ENCODE results near the gene PSD.

DNA sequence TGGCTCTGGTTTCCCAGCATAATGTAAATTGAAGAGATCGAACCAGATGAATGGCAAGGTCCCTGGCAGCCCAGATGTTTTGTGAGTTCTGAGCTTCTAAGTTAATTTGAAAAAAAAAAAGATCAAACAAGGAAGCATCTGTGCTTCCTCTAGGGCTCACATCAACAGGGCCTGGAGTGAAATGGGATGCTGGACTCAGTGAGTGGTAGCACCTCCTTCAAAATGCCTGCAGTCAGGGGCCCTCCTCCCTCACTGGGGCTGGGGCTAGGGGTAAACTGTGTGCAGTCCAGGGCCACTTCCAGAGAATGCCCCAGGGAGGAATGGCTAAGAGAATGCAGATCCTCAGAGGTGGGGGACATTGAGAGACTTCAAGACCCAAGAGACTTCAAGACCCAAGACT, 19.8 kb upstream of the PSD start:
- TF ChIP-seq POLR2A (IDR thresholded peaks at IDR 0.05) (no peak), EP300 (IDR thresholded peaks at IDR 0.05) (no peak)
- TF ChIP-seq, protein P1, sequence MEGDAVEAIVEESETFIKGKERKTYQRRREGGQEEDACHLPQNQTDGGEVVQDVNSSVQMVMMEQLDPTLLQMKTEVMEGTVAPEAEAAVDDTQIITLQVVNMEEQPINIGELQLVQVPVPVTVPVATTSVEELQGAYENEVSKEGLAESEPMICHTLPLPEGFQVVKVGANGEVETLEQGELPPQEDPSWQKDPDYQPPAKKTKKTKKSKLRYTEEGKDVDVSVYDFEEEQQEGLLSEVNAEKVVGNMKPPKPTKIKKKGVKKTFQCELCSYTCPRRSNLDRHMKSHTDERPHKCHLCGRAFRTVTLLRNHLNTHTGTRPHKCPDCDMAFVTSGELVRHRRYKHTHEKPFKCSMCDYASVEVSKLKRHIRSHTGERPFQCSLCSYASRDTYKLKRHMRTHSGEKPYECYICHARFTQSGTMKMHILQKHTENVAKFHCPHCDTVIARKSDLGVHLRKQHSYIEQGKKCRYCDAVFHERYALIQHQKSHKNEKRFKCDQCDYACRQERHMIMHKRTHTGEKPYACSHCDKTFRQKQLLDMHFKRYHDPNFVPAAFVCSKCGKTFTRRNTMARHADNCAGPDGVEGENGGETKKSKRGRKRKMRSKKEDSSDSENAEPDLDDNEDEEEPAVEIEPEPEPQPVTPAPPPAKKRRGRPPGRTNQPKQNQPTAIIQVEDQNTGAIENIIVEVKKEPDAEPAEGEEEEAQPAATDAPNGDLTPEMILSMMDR (IDR thresholded peaks at IDR 0.05) = no peak
